AG09319 (cell line): ENCODE measurements around the gene NKIRAS1.

Experiments
- DNase-seq: peaks from one replicate; pipeline ENCODE4 v3.0.0-alpha.2; 2010; ENCODE audit warnings: low read depth; ENCODE audit errors: extremely low read depth
- TF ChIP-seq, protein P1 (sequence below): IDR thresholded peaks from 2 replicates; pipeline ENCODE4 v1.5.1; 2011; ENCODE audit warnings: low read depth, mild to moderate bottlenecking, inconsistent platforms, low read length, moderate library complexity

Gene NKIRAS1

DNA sequence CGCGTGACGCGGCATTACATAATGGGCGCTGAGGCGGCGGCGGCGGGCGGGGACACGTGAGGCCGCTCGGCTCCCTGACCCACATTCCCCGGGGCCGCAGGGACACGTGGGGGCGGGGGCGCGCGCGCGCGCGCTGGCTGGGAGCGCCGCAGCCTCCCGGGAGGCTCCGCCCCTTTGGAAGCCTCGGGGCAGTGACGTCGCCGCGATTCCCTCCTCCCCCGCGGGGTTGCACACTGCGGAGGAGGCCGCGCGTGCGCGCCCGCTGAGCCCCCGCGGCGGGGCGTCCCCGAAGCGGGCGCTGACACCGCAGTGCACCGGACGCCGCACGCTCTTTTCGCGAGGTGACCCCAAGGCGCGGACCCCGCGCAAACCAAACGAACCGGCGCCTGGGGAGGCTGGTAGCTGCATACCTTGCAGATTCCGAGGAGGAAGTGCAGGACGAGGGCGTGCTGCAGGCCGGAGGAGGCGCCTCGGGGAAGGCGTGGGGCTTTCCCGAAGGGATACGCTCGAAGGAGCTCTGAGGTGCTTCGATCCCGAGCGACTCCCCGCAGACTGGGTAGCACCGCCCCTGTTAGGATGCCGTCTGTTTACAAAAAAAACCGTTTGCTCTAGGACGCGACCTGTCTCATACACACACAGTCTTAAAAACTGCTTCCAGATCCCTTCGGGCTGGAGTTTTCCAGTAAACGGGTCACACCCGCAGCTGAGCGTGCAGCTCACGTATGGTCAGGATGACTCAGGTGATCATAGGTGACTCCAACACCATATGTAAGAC lies 29.3 kb upstream of the NKIRAS1 start:
- DNase-seq = peak; percentile 93
- TF ChIP-seq, protein P1, sequence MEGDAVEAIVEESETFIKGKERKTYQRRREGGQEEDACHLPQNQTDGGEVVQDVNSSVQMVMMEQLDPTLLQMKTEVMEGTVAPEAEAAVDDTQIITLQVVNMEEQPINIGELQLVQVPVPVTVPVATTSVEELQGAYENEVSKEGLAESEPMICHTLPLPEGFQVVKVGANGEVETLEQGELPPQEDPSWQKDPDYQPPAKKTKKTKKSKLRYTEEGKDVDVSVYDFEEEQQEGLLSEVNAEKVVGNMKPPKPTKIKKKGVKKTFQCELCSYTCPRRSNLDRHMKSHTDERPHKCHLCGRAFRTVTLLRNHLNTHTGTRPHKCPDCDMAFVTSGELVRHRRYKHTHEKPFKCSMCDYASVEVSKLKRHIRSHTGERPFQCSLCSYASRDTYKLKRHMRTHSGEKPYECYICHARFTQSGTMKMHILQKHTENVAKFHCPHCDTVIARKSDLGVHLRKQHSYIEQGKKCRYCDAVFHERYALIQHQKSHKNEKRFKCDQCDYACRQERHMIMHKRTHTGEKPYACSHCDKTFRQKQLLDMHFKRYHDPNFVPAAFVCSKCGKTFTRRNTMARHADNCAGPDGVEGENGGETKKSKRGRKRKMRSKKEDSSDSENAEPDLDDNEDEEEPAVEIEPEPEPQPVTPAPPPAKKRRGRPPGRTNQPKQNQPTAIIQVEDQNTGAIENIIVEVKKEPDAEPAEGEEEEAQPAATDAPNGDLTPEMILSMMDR = no peak

DNA sequence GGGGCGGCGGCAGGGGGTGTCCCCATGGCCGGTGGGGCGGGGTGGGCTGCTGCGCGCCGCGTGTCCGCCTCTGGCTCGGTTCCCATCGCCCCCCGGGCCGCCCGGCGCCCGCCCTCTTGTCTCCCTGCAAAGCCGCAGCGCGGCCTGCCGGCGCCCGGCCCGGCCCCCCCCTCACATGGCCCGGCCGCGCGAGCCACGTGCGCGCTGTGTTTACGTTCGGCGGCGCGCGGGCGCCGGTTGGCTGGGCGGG lies 28.8 kb upstream of the NKIRAS1 start:
- TF ChIP-seq, protein P1 = no peak
- no peak for DNase-seq

DNA sequence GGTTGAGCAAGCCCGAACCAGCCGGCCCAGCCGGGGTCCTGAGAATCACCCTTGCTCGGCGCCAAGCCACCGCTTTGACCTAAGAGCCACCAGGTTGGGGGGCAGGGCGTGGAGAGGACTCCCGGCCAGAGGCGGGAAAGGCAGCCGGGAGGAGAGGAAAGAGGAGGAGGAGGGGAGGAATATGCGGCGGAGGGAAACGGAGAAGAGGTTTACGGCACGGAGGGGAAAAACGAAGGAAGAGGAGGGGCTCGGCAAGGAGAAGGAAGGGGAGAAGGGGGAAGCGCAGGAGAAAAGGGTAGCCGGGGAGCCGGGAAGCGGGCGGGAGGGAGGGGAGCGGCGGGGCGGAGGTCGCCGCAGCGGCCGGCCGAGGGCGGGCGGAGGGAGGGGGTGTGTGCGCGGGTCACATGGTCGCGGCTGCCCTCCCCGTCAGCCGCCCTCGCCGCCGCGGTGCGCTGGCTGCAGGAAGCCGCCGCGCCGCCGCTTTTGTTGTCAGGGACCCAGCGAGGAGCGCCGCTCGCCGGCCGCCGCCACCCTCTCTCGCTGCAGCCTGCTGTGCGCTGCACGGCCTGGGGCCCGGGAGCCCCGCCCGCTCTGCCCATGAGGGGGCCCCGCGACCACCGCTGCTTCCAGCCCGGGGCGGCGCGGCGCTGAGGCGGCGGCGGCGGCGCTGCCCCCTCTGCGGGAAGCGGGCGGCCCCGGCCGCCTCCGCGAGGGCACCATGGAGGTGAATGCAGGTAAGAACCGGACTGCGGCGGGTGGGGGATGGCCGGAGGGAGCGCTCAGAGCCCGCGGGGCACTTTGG lies 28.3 kb upstream of the NKIRAS1 start, which contains the start of gene NR1D2:
Gene NR1D2 (plus strand): TSS at position 426 of the 802 bp plus-strand sequence. CDS start 293 bp downstream, at position 719.
- TF ChIP-seq, protein P1 = no peak
- DNase-seq = peak; percentile 51

DNA sequence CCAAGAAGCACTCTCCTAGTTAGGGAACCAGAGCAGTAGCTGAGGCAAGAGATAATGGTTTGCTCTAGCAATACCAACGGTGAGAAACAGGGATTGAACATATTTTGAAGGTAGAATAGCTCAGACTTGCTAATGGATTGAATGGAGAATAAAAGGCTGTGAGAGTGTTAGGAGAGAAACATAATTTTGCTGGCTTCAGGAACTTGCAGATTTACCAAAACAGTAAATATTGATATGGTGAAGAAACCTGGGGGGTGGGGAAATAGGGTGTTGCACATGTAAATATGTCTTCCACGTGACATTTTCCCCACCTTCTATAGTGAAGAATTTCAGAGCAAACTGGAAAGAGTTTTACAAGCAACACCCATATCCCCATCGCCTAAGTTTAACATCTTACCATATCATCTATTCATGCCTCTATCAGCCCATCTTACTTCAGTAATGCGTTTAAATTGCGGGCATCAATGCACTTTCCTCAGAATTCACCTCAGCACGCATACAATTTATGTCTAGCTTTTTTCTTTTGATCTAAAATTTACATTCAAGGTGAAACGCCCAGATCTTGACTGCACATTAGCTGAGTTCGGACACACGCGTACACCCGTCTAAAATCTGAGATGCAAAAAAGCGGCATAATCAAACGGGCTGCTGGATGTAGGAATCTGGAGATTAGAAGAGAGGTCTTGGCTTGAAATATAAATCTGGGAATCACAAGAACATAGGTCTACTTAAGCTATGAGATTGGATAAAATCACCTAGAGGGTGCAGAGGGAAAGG lies 27.4 kb upstream of the NKIRAS1 start:
- TF ChIP-seq, protein P1 = no peak
- DNase-seq = no peak

DNA sequence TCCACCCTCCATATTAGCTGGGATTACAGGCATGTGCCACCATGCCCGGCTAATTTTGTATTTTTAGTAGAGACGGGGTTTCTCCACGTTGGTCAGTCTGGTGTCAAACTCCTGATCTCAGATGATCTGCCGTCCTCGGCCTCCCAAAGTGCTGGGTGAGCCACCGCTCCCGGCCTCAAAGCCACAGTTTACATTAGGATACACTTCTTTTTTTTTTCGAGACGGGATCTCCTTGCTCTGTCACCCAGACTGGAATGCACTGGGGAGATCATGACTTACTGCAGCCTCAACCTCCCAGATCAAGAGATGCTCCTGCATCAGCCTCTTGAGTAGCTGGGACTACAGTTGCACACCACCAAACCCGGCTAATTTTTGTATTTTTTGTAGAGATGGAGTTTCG lies 25.8 kb upstream of the NKIRAS1 start:
- no peak for DNase-seq
- TF ChIP-seq, protein P1 = no peak

DNA sequence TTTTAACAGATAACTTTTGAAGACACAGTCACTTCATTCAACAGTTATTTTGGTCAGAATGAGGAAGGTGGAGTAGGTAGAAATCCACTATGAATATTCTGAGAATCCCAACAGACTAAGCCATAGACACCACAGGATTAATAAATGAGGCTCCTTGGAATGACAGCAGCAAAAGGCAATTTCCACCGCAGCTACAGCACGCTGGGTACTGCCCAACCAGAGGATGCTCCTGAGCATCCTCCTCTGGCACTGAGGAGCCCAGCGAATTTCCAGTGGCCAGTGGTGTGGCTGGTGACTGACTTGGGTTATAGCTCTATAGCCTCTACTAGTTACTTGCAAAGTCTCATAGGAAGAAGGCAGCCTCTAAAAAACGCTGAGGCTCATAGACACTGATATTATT lies 24.6 kb upstream of the NKIRAS1 start:
- no peak for DNase-seq
- TF ChIP-seq, protein P1 = no peak
